Myometrial cell (primary cell): ENCODE data around the gene NMT1. TPM values are rescaled to one million over a fixed set of nuclear protein-coding genes. Genes with fewer than 3 reads are reported as not detected.

Experiments used
- total RNA-seq: library from RNA; depleted of rRNA; stranded (reverse); fragments of >200 nt; gene quantifications from 2 replicates; pipeline ENCODE4 v1.2.3, GENCODE V29; 2015

NMT1 gene
- total RNA-seq: 113 and 146 TPM in 2 replicates

DNA sequence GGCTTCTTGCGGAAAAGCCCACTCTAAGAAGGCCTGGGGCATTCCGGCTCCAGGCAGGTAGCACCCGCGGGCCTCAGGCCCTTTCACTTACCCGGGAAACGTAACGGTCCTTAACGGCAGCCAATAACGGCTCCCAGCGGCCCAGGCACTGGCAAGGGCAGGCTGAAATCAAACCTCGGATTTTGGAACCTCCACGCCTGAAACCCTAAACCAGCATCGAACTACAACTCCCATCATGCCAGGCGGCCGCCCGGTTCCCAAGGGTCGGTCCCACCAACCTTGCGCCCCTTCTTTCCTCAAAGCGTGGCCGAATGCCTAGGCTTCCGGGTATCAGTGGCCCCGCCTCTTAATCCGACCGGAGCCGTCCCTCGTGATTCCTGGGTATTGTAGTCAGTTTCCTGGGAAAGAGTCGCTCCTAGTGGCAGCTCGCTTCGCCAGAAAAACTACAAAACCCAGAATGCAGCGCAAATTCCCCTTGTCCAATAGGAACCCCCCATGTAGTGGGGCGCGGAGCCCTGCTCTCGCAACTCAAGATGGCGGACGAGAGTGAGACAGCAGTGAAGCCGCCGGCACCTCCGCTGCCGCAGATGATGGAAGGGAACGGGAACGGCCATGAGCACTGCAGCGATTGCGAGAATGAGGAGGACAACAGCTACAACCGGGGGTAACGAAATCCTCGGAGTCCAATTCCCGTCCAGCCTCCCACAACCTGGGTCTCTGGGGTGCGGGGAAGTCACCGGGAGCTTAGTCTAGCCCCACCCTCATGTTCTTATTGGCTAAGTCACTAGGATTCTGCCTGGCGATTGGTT is at the start of gene NMT1:
TSS of gene NMT1 (plus strand) at position 521 of the 809 bp plus-strand sequence. CDS start at position 534, 13 bp downstream.

GRCh38 chr17:45051060-45051719 is 9.9 kb upstream of the NMT1 start, which contains the start of gene DCAKD:
DCAKD (minus strand) TSS chr17:45051632; CDS start chr17:45034885, 16,747 bp downstream.

DNA sequence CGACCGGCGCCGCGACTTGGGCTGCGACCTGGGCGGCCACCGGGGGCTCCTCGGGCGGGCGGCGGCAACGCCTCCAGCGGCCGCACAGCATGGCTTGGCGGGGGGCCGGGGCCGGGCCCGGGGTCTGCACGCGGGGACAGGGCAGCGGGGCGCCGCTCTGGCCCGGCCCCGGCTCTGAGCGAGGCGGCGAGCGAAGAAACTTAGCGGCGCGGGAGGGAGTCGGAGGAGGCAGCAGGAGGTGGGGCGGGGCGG is 71.1 kb downstream of the NMT1 start, which contains the start of gene PLCD3:
TSS of gene PLCD3 (minus strand) at position 196 of the 252 bp plus-strand sequence. CDS start at position 91, 105 bp downstream.

DNA sequence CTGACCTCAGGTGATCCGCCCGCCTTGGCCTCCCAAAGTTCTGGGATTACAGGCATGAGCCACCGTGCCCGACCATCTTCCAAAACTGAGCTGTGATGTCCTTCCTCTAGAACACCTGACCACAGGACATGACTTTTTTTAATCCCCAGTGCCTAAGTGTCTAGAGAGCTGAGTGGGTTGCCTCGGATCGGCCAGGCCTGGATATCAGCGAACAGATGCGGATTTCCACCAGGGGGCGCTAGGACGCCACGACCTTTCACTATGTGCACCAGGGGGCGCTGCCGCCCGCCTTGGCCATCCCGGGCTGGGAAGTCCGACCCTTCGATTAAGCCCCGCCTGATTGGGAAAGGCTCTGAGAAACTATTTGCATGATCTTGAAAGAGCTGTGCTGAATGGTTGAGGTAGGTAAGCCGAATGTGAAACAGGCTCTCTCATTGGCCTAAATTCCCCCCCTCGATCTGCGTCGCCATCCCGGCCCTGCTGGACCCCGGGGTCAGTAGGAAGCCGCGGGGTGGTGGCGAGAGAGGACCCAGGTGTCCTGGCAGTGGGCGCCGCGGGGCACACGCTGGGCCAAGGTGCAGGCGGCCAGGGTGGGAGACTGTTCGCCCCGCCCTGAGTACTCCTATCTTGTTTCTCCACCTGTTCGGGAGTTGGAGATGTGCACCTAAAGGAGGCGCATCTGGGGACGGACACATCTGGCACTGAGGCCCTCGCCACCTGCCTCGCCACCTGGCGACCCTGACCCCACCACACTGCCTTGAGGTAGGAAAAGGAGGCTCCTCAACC is 74.3 kb downstream of the NMT1 start, which contains the start of gene ACBD4:
TSS of gene ACBD4 (plus strand) at position 496 of the 786 bp plus-strand sequence. CDS start 458 bp downstream, outside the sequence.

GRCh38 chr17:45148183-45149036 is 87.3 kb downstream of the NMT1 start, which contains the start of gene HEXIM1:
HEXIM1 (plus strand) TSS chr17:45148475; CDS start chr17:45149191, 716 bp downstream.

Other genes with a start within 250 kb of the NMT1 start
- gene GJC1, start 231.0 kb upstream of the NMT1 start, total RNA-seq: 11.0 and 24.3 TPM in 2 replicates
- gene HIGD1B, start 213.4 kb upstream of the NMT1 start, total RNA-seq: not detected in 2 replicates
- 63.1 and 67.2 TPM in 2 replicates for gene EFTUD2, start 161.9 kb upstream of the NMT1 start, total RNA-seq
- gene GFAP, start 145.8 kb upstream of the NMT1 start, total RNA-seq: 0.29 and 0.53 TPM in 2 replicates
- 11.2 and 12.4 TPM in 2 replicates for gene KIF18B, start 113.5 kb upstream of the NMT1 start, total RNA-seq
- 3.2 and 9.0 TPM in 2 replicates for gene C1QL1, start 93.0 kb upstream of the NMT1 start, total RNA-seq
- 62.4 and 64.0 TPM in 2 replicates for gene DCAKD, start 9.7 kb upstream of the NMT1 start, total RNA-seq
- gene PLCD3, start 71.2 kb downstream of the NMT1 start, total RNA-seq: 38.6 and 42.9 TPM in 2 replicates
- 4.0 and 9.9 TPM in 2 replicates for gene ACBD4, start 74.4 kb downstream of the NMT1 start, total RNA-seq
- 15.6 and 19.3 TPM in 2 replicates for gene HEXIM1, start 87.2 kb downstream of the NMT1 start, total RNA-seq
- 5.7 and 6.6 TPM in 2 replicates for gene HEXIM2, start 100.6 kb downstream of the NMT1 start, total RNA-seq
- gene FMNL1, start 160.6 kb downstream of the NMT1 start, total RNA-seq: 2.0 and 9.0 TPM in 2 replicates
- gene SPATA32, start 200.8 kb downstream of the NMT1 start, total RNA-seq: not detected in 2 replicates